Measurements from ENCODE around the gene NMUR2.

DNA sequence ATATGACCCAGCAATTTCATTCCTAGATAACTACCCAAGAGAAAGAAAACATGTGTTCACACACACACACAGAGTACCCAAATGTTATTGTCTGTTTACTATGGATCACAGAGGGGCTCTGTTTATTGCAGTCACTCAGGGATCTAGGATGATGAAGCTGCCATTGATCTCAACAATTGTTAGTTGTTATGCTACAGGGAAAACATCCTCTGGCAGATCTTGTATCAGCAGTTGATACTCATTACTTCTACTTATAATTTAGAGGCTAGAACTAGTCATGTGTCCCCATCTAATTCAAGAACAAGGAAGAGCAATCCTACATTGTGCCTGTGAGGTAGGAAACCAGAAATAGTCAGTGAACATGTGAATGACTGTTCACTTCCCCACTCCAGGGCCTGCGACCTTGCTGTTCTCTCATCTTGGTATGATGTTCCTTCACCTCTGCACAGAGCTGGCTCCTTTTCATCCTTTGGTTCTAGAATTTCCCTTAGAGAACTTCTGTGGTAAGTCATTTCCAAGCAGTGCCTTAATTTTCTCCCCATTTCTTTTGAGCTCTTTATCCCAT lies 30.3 kb downstream of the NMUR2 start:
- TF ChIP-seq, protein P1, sequence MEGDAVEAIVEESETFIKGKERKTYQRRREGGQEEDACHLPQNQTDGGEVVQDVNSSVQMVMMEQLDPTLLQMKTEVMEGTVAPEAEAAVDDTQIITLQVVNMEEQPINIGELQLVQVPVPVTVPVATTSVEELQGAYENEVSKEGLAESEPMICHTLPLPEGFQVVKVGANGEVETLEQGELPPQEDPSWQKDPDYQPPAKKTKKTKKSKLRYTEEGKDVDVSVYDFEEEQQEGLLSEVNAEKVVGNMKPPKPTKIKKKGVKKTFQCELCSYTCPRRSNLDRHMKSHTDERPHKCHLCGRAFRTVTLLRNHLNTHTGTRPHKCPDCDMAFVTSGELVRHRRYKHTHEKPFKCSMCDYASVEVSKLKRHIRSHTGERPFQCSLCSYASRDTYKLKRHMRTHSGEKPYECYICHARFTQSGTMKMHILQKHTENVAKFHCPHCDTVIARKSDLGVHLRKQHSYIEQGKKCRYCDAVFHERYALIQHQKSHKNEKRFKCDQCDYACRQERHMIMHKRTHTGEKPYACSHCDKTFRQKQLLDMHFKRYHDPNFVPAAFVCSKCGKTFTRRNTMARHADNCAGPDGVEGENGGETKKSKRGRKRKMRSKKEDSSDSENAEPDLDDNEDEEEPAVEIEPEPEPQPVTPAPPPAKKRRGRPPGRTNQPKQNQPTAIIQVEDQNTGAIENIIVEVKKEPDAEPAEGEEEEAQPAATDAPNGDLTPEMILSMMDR (IDR thresholded peaks at IDR 0.05) = no peak
- TF ChIP-seq EZH2 (IDR thresholded peaks at IDR 0.05) = no peak
- no peak for TF ChIP-seq EZH2phosphoT487 (IDR thresholded peaks at IDR 0.05)

Data from neural progenitor cell (in vitro differentiated cells).